Measurements from ENCODE around the gene RBM20.
"Not testable (repeated sequence)": the region's sequence is repeated elsewhere in the genome, so short reads cannot be mapped to it uniquely, and the experiment has no call there.

RBM20 gene

DNA sequence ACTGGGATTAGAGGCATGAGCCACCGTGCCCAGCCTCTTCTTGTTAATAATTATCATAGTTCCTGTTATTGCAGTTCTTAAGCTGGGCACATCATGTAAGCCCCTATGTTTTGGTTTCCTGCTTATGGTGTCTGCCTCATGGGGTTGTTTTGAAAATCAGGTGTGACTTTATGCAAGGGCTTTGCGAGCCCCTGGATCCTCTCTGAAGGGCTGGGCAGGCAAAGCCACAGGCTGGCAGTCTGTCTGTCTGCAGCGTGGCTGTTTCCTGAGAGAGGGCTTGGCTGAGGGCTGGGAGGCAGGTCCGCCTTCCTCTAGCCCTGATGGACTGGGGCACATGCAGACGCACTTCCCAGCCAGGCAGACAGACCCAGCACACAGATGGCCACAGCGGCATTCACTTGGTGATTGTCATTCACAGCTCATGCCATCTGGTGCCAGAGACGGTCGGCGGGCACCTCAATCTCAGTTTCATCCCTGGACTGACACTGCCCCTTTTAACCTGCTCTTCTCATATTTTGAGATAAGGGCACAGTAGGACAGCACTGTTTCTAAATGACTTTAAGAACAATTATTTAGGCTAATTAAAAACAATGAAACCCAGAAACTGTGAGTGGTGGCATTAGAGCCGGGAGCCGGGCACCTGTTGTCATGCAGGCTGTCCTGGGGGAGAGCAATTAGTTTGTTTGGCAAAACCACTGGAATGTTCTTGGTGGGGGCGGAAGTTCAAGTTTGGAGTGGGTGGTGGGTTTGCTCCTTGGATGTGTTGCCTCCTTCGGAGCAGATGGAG is 35.5 kb downstream of the RBM20 start:
- no peak for DNase-seq

DNA sequence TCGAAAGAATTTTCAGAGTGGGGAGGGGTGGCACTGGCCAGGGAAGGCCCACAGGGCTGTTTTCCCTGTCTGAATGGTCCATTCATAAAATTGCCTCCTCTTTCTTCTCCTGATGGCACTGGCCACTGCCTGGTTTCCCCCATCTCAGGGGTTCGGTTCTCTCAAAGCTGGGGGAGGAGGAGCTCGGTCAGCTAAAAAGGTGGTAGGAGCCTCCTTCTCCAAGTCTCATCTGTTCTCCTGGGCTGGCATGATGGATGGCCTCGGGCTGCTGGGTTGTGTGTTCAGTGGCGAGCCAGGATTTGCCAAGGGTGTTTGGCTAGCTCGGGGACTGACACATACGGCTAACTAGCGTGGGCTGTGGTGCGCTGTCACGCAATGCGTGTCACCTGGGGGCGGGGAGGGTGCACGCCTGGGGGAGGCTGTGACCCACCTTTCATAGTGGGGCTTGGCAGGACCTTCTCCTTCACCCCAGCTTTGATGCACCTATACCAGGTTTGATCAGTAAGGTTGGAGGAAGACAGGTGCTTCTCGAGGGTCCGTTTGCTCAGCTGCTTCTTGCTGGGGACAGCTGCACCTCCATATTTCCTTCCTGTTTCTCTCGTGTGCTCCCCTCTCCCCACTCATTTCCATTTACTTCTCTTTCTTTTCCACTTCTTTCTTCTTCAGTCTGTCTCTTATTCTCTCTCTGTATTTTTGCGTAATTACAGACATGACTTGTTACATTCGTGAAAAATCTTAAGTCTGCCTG is 36.3 kb downstream of the RBM20 start:
- no peak for DNase-seq

DNA sequence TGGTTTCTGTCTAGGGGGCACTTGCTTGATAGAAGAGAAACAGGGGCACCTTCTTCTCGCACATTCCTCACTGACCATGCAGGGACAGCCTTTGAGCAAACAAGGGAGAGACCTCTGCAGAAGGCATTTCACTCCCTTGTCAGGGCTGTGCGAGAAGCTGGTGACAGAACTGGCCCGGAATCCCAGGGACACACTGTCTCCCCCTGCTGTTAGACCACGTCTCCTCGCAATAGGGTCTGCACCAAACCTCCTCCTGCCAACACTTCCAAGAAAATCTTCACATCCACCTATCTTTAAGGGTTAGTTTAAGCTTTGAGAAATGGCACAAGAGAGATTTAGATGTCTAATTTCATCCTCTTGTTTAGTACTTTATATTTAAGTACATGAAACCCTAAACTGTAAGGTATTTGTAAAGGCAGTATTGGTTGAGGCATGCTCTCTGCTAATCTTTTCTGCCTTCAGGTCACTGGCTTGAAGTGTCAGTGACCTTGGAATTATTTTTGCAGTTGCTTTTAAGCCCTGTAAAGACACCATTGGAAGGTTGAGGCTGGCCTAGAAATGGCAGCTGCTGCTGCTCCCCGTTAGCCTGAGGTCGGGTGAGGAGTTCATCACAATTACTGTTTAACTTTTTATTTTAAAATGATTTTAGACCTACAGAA is 37.0 kb downstream of the RBM20 start:
- no peak for DNase-seq

DNA sequence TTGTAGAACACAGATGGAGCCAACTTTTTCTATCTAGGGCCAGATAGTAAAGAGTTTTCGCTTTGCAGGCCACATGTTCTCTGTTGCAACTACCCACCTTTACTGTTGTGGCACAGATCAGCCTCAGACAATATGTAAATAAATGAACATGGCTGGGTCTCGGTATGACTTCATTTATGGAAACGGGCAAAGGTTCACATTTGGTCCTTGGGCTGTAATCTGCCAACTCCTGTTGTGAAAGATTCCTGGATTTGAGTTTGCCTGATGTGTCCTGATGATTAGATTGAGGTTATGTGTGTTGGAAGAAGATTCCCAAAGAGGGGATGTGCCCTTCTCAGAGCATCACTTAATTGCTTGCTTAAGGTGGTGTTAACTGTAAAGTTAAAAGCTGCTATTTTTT is 38.2 kb downstream of the RBM20 start:
- DNase-seq: no peak

DNA sequence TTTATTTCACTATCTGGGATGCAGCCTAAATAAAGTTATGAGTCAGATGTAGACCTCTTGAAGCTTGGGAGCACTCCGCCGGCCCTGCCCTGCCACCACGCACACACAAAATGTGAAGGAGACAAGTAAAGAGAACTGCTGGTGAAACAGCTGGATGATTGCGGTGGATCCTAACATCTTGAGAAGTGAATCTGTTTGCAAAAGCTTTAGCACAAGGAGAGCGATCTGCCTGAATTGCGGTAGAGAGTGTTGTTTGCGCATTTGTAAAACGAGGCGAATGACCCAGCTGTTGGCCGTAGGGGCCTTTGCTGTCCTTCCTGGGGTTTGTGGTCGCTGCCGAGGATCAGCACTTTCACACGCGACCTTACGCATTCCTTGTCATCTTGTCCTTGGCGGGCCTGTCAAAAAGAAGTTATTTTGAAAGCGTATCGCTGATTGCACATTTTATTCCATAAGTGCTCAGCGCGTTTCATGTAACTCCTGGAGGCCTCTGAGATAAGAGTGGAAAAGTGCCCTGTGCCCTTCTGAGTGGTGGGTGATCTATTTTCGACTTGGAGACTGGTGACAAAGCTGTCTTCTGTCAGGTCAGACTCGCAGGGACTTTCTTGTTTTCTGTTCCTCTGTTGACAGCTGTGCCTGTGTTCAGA is 40.8 kb downstream of the RBM20 start:
- no peak for DNase-seq

DNA sequence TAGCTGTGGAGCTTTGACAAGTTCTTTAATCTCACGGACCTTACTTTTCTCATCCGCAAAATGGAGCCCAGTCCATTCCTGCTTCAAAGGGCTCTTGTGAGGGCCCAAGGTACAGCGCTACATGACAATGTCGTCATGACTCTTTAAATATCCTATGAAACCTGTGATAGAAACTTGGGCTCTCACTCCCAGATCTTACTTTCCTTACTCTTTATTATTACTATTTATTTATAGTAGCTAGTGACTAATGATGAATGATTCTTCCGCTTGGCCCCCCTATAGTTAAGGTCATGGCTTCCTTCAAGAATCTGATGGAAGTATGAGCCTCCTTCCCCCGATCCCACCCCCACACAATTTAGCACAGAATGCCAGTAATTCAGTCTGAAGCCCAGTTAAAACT is 41.9 kb downstream of the RBM20 start:
- DNase-seq: no peak

DNA sequence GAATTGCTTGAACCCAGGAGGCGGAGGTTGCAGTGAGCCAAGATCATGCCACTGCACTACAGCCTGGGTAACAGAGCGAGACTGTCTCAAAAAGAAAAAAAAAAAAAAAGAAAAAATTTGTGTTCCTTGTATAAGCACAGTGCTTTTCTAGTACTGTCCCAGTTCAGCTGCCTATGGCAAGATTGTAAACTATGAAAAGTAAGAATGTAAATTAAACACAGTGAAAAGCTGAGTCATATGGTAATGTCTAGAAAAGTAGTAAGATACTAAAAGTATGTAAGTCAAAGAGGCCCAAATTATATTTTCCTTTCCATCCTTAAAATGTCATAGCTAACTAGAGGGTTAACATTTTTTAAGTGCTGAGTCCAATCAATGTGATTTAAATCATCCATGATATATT is 42.8 kb downstream of the RBM20 start:
- DNase-seq: no peak

DNA sequence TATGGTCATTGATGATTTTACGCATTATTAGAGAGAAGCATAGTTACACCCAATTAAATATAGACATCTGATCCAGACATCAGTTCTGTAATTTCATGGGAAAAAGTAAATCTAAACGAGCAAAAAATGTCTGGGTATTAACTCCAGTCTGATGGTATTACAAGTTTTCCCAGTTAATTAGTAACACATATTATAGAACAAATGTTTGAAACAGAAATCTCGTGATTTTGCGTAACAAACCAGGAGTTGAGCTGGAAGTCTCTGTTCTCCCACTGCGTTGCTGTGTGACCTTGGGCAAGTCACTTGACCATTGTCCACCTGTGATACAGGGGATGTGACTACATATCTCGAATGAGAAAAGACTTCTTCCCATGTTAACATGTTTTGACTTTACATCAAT is 43.3 kb downstream of the RBM20 start:
- no peak for DNase-seq

DNA sequence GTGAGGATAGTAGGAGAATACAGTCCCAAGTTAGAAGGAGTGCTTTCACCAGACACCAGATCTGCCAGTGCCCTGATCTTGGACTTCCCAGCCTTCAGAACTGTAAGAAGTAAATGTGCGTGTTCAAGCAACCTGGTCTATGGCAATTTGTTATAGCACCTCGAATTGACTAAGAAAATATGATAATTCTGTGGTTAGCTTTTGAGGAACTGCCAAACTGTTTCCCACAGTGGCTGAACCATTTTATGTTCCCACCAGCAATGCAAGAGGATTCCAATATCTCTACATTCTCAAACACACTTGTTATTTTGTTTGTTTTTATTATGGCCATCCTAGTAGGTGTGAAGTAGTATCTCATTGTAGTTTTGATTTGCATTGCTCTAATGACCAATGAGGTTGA is 47.0 kb downstream of the RBM20 start:
- no peak for DNase-seq

DNA sequence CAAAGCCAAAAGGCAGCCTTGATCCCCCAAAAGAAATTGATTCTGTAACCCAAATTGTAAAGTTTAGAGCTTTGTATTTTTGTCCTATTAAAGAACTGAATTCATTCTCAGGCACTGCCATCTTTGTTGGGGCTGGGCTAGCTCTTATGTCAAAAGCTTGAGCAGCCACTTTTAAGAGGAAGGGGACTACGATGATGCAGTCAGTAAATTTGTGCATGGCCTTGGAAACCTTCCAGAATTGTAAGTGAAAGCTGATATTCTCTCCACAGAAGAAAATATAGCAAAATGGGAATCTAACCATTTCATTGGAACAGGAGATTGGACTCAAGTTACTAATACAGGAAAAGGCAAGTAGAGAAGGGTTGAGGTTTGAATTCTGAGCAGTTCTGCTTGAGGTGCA is 50.1 kb downstream of the RBM20 start:
- no peak for DNase-seq

DNA sequence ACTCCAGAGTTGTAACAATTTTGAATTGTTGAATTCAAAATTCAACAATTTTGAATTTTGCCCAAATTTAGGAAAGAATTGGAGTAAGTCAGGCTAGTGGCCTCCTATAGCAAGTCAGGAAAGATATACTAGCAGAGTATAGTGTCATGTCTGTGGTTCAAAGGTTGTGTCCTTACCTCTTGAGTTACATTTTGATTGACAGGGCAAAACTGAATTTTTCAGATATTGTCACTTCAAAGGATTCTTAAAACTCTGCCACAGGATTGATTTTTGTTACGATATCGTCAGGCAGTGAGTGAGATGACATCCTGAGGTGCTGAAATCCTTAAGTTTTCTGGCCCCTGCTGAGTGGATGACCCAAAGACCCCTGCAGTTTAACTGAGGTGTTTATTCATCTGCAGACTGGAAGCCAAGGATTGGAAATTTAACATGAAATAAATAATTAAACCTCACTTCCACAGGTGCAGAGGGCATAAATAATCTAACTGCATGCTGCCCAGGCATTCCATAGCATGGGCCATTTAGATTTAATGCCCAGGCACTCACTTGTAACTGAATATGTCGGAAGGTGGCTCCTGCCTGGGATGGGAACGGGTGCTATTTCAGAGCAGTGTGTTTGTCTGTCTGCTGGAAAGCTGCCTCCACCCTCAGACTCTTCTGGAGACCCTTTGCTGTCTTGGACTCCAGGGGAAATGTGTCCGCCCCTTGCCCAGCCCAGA is 50.8 kb downstream of the RBM20 start:
- no peak for DNase-seq

DNA sequence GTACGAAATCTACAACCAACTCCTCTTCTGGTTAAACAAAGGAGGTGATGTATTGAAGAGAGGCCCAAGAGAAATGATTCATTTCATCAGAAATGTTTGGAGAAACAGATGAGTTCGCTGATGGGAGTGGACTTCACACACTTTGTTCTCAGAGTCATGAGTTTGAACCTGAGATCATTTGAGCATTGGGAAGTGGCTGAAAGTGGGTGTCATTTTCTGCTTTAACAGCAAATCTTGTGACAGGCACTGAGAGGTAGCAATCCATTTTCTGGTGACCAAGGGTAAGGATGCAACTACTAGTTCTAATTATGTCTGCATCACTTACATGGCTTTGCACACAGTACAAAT is 51.4 kb downstream of the RBM20 start:
- no peak for DNase-seq

DNA sequence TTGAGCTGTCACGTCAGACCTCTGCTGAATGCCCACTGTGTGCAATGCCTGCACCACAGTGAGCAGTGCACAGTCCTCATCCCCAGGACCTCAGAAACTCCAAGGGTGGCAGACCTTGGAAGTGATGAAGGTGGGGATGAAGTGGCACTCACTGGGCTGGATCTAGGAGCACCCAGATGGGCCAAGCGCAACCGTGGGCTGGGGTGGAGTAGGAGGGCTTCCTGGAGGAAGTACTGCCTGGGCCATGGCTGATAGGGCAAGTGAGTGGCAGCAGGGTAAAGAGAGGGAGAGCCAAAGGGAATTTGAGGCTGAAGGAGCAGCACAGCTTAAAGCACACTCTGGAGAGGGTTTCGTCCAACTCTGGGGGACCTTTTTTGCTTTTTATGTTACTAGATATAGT is 52.3 kb downstream of the RBM20 start:
- no peak for DNase-seq

DNA sequence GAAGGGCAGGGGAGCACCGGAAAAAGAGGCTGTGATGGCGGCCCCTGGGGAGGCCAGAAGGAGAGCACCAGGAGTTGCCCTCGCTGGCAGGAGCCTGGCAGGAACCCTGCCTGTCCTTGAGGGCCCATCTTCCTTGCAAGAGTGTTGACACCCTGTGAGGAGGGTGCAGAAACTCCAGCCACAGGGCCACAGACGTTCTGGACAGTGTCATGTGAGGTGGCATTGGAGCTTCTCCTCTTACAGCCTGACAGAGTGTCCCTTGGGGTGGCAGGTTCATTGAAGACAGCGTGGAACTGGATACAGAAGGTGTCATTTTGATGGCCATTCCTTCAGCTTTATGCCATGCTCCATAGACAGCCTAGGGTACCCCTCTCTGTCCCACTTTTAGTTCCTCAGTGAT is 54.2 kb downstream of the RBM20 start:
- no peak for DNase-seq

DNA sequence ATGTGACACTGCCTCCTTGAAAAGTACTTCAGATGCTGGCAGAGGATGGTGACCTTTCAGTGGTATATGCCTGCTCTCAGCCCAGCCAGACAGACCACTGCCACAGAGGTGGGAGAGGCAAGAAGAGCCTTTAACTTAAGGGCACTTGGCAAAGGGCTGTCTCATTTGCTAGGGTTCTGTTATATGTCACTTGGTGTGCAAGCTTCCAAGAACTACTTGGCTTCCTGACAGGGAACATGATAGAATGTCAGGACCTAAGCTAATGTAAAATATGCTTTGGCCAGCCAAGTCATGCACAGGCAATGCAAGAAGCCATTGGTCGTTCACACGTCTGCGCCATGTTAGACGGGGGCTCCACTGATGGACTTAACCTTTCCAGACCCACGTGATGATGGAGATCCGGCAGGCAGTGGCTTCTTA is 54.7 kb downstream of the RBM20 start:
- DNase-seq: no peak

DNA sequence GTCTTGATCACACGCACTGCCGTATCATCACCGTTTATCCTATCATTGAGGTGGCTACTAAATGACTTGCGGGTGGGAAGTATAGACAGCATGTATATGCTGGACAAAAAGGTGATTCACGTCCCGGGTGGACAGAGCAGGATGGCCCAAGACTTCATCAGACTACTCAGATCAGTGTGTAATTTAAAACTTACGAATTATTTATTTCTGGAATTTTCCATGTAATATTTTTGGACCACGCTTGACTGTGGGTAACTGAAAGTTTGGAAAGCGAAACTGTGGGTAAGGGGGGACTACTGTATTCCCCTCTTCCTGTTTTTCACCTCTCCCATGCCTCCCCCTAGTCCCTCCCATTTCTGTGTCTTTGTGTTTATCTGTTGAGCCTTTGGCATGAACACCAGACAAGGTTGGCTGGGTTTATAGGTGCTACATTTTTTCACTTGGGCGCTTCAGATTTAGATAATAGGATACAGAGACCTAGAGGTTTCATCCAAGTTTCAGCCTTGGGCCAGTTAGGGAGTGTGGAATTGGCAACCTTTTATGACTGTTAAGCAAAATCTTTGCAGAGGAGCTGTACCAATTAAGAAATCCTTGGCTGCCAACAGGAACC is 55.8 kb downstream of the RBM20 start:
- DNase-seq: no peak

DNA sequence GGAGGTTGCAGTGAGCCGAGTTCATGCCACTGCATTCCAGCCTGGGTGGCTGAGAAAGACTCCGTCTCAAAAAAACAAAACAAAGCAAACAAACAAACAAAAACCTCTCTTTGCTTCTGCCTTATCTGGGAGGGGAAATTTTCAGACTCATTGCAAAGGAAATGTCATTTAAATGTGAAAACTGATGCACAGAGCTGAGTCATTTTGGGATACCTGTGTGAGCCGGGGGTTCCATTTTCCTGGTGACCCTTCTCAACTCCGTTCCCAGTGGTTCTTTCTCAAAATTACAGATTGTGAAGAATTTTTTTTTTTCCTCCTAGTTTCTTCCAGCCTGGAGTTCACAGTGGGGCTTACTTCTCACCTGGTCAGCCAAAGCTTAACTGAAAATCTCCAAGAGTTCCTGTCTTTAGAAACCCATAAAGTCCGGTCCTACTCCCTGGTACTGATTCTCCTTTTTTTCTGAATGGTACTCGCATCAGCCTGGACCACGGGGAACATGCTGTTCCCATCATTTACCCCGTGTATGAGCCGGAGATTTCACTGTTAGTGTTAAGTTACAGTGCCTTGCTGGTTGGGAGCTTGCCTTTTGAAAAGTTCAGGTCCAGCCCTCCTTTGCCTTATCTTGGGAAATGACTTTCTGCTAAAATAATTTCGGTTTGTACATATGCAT is 56.9 kb downstream of the RBM20 start:
- DNase-seq: no peak

DNA sequence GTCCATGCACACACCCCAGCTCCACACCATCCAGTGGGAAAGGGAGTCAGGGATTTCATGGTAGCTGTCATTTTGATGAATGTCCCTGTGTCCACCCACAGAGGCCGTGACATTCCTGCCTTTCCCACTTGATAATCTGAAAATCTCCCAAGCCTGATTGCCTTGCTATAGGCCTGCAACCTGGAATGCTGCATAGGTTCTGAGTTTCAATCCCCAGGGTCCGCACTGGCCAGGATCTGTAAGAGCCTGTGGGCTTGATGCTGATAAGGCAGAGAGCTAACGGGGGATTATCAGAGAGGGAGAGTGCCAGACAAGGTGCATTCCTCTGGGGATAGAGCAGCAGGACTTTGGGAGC is 57.5 kb downstream of the RBM20 start:
- DNase-seq: no peak

DNA sequence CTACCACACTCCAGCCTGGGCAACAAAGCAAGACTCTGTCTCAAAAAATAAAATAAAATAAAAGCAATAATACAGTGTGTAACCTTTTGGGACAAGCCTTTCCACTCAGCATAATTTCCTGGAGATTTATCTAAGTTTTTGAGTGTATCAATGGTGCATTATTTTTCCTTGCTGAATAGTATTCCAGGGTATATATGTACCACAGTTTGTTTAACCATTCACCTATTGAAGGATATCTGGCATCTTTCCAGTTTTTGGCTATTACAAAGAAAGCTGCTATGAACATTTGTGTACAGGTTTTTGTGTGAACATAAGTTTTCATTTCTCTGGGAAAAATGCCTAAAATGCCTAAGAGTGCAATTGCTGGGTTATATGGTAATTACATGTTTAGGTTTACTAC is 59.9 kb downstream of the RBM20 start:
- no peak for DNase-seq

DNA sequence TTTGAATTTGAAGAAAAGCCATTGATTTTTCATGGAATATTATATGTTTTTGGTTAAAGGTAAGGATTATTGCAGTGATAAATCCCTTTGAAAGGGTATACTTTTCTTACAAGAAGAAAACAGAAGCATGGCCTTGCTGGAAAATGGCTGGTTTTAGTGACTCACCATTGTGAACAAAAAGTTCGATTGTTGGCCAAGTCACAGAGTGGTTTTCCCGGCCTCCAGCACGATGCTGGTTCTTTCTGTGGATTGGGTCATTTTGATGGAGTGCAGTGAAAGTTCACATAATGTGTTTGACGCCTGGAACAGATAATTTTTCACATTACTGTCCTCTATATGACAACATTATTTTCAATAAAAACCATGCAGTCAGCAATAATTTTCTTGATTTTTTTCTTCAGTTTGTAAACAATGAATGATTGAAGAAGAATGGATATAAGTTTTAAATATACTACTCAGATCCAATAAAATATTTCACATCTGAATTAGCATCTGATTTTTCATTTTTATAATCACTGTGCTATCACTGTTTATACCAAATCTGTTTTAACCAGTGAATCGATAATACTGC is 60.9 kb downstream of the RBM20 start:
- DNase-seq: no peak

DNA sequence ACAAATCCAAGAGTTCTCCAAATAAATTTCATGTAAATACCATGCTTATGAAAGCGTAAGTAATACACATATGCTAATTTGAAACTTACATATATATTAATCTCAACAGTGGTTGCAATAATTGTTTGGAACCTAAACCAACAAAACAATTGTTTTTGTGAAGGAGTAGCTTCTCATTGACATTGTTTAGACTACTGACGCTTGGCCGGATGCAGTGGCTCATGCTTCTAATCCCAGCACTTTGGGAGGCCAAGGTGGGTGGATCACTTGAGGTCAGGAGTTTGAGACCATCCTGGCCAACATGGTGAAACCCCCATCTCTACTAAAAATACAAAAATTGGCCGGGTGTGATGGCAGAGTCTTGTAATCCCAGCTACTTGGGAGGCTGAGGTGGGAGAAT is 61.5 kb downstream of the RBM20 start:
- DNase-seq: not testable (repeated sequence)

DNA sequence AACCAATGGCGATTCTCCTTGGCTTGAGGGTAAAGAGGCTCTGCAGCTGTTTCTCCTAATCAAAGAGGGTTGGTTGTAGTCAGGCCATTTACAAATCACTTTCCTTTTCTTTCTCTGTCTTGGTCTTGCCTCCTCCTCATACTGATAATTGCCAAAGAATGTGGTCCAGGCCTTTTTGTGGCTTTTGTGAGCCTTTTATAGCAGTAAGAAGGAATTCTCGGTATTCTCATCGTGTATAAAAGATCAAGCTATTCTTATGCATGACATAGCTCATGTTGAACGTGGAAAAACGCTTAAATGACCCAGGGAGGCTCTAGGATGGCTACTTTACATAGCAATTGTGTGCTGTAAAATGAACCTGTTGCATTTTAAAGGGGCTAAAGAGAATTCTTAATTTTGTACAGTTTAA is 62.6 kb downstream of the RBM20 start:
- DNase-seq: no peak
